K562 (cell line): ENCODE results near the gene INPP1. TPM values are rescaled to one million over a fixed set of nuclear protein-coding genes. Genes with fewer than 3 reads are reported as not detected.

Experiments used
- BDP1 ChIP-seq: IDR thresholded peaks from 3 replicates; pipeline ENCODE4 v1.6.1; 2011; ENCODE audit not compliant: insufficient read length, insufficient read depth
- CREB3 ChIP-seq: fragments of 450-650 bp; conservative IDR thresholded peaks from 2 replicates; pipeline ENCODE4 v1.6.1; 2016; ENCODE audit warnings: missing genetic modification characterization, low read depth, mild to moderate bottlenecking, missing compliant biosample characterization, moderate library complexity
- CTCFL ChIP-seq: IDR thresholded peaks from 2 replicates; pipeline ENCODE4 v1.6.1; 2011; ENCODE audit warnings: borderline replicate concordance, low read depth, mild to moderate bottlenecking, moderate library complexity, low read length; ENCODE audit not compliant: insufficient read depth, poor library complexity, severe bottlenecking
- ELF2 ChIP-seq: fragments of 250-450 bp; sonication (Bioruptor Pico); IDR thresholded peaks from 2 replicates; pipeline ENCODE4 v1.5.0; 2021; ENCODE audit warnings: mild to moderate bottlenecking
- GABPB1 ChIP-seq: sonication (generic); formaldehyde crosslinking; IDR thresholded peaks from 2 replicates; pipeline ENCODE4 v1.8.0; 2022; ENCODE audit warnings: mild to moderate bottlenecking, missing genetic modification reagents
- HLTF ChIP-seq: fragments of 450-650 bp; IDR thresholded peaks from 2 replicates; pipeline ENCODE4 v1.6.1; 2016
- HNRNPL ChIP-seq: fragments of 200-400 bp; formaldehyde crosslinking; IDR thresholded peaks from 2 replicates; pipeline ENCODE4 v1.6.1; 2017; ENCODE audit warnings: low read depth, mild to moderate bottlenecking, low read length
- NBN ChIP-seq: fragments of 450-650 bp; IDR thresholded peaks from 2 replicates; pipeline ENCODE4 v1.6.1; 2016; ENCODE audit warnings: low read depth, mild to moderate bottlenecking
- RBFOX2 ChIP-seq: fragments of 200-400 bp; formaldehyde crosslinking; IDR thresholded peaks from 2 replicates; pipeline ENCODE4 v1.6.1; 2017; ENCODE audit warnings: low read depth, mild to moderate bottlenecking, low read length, moderate library complexity
- RUNX1 ChIP-seq: sonication (generic); IDR thresholded peaks from 2 replicates; pipeline ENCODE4 v1.6.1; 2016; ENCODE audit warnings: antibody characterized with exemption, low read depth
- TCF3 ChIP-seq: sonication (generic); formaldehyde crosslinking; IDR thresholded peaks from 2 replicates; pipeline ENCODE4 v1.4.0; 2020; ENCODE audit warnings: mild to moderate bottlenecking, missing genetic modification reagents
- THAP7 ChIP-seq: fragments of 250-450 bp; sonication (Bioruptor Pico); IDR thresholded peaks from 2 replicates; pipeline ENCODE4 v1.5.0; 2021
- U2AF1 ChIP-seq: fragments of 200-400 bp; formaldehyde crosslinking; optimal IDR thresholded peaks from 2 replicates; pipeline ENCODE3; 2017; ENCODE audit warnings: mild to moderate bottlenecking, low read depth, low read length, moderate library complexity
- ZNF197 ChIP-seq: fragments of 200-800 bp; sonication (Bioruptor generic); IDR thresholded peaks from 2 replicates; pipeline ENCODE4 v1.6.1; 2016; ENCODE audit warnings: low read depth, missing genetic modification characterization, missing compliant biosample characterization
- ZNF644 ChIP-seq: fragments of 200-800 bp; sonication (Bioruptor generic); IDR thresholded peaks from 2 replicates; pipeline ENCODE4 v1.6.1; 2016; ENCODE audit warnings: low read depth, missing genetic modification characterization, missing compliant biosample characterization
- ZNF696 ChIP-seq: fragments of 250-450 bp; sonication (Bioruptor Pico); conservative IDR thresholded peaks from 2 replicates; pipeline ENCODE4 v1.4.0; 2020; ENCODE audit warnings: mild to moderate bottlenecking, moderate library complexity
- ZNF717 ChIP-seq: fragments of 250-450 bp; sonication (Bioruptor Pico); IDR thresholded peaks from 2 replicates; pipeline ENCODE4 v1.5.0; 2021
- ZSCAN29 ChIP-seq: fragments of 450-650 bp; IDR thresholded peaks from 2 replicates; pipeline ENCODE4 v1.6.1; 2017
- polyA plus RNA-seq, 8 experiments: library from polyadenylated mRNA; depleted of rRNA in 4 of 8; stranded (reverse) in 5 of 8; unstranded in 3 of 8; fragments of >200 nt; fragmentation: Nextera tagmentation in 2 of 8; fragmentation: Illumina TruSeq in 1 of 8; extraction: Ambion mirVana in 2 of 8; extraction: Trizol in 1 of 8; gene quantifications; 2 replicates each; pipeline versions ENCODE4 v1.2.1 to v1.2.3, GENCODE V29; 2011 to 2014; ENCODE audit warnings: inconsistent platforms in 1 of 8, missing spikeins in 1 of 8
- total RNA-seq, 7 experiments: library from RNA; depleted of rRNA in 6 of 7; stranded (reverse); fragments of >200 nt in 6 of 7; fragmentation: Illumina TruSeq in 2 of 7; extraction: Trizol in 2 of 7; gene quantifications; 2 replicates each; pipeline versions ENCODE4 v1.2.1 to v1.2.3, GENCODE V29; 2011 to 2021; ENCODE audit warnings: low replicate concordance in 1 of 7
- TF ChIP-seq, protein P1 (sequence below): fragments of 450-650 bp; conservative IDR thresholded peaks from 2 replicates; pipeline ENCODE4 v1.6.1; 2016; ENCODE audit warnings: missing genetic modification characterization, low read depth, mild to moderate bottlenecking, control low read depth, missing compliant biosample characterization
- TF ChIP-seq, protein P2 (sequence below): fragments of 250-450 bp; sonication (Bioruptor Pico); IDR thresholded peaks from 2 replicates; pipeline ENCODE4 v1.8.0; 2022; ENCODE audit warnings: inconsistent platforms
- TF ChIP-seq, protein P3 (sequence below): fragments of 450-650 bp; formaldehyde crosslinking; IDR thresholded peaks from 2 replicates; pipeline ENCODE4 v1.4.0; 2022; ENCODE audit warnings: mild to moderate bottlenecking, moderate library complexity

INPP1 gene
- total and polyA plus RNA-seq, 9 of the 15 experiments (the other 6 are each of a cell fraction or from before 2014, with no cell fraction given), result 3.7 to 11.8 (median 6.5) TPM

GRCh38 chr2:190379249-190379964 lies 36.0 kb downstream of the INPP1 start (continued):
- TF ChIP-seq ZNF717 (CRISPR knock-in tag), result no peak
- 0 out of 2 replicates have a peak, but pooled peaks have one; percentile 32 for TF ChIP-seq ZSCAN29
- TF ChIP-seq CREB3, result no peak
- TF ChIP-seq ELF2 (CRISPR knock-in tag), result no peak
- no peak for TF ChIP-seq ZNF197 (CRISPR knock-in tag)
- TF ChIP-seq TCF3 (CRISPR knock-in tag), result no peak; the same call in 1 of the 2 replicates
- no peak for TF ChIP-seq BDP1
- TF ChIP-seq RUNX1, result no peak
- TF ChIP-seq NBN, result no peak; the same call in 1 of the 2 replicates
- no peak for TF ChIP-seq HNRNPL
- TF ChIP-seq RBFOX2, result no peak
- TF ChIP-seq CTCFL, result no peak
- no peak for TF ChIP-seq HLTF
- TF ChIP-seq U2AF1, result no peak
- TF ChIP-seq, protein P1, sequence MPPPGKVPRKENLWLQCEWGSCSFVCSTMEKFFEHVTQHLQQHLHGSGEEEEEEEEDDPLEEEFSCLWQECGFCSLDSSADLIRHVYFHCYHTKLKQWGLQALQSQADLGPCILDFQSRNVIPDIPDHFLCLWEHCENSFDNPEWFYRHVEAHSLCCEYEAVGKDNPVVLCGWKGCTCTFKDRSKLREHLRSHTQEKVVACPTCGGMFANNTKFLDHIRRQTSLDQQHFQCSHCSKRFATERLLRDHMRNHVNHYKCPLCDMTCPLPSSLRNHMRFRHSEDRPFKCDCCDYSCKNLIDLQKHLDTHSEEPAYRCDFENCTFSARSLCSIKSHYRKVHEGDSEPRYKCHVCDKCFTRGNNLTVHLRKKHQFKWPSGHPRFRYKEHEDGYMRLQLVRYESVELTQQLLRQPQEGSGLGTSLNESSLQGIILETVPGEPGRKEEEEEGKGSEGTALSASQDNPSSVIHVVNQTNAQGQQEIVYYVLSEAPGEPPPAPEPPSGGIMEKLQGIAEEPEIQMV, result no peak
- TF ChIP-seq, protein P2, sequence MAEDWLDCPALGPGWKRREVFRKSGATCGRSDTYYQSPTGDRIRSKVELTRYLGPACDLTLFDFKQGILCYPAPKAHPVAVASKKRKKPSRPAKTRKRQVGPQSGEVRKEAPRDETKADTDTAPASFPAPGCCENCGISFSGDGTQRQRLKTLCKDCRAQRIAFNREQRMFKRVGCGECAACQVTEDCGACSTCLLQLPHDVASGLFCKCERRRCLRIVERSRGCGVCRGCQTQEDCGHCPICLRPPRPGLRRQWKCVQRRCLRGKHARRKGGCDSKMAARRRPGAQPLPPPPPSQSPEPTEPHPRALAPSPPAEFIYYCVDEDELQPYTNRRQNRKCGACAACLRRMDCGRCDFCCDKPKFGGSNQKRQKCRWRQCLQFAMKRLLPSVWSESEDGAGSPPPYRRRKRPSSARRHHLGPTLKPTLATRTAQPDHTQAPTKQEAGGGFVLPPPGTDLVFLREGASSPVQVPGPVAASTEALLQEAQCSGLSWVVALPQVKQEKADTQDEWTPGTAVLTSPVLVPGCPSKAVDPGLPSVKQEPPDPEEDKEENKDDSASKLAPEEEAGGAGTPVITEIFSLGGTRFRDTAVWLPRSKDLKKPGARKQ (CRISPR knock-in tag), result no peak
- TF ChIP-seq, protein P3, sequence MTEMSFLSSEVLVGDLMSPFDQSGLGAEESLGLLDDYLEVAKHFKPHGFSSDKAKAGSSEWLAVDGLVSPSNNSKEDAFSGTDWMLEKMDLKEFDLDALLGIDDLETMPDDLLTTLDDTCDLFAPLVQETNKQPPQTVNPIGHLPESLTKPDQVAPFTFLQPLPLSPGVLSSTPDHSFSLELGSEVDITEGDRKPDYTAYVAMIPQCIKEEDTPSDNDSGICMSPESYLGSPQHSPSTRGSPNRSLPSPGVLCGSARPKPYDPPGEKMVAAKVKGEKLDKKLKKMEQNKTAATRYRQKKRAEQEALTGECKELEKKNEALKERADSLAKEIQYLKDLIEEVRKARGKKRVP (CRISPR knock-in tag), result no peak
- no peak for TF ChIP-seq THAP7
- no peak for TF ChIP-seq ZNF696 (CRISPR knock-in tag)
- no peak for TF ChIP-seq ZNF644 (tag)
- TF ChIP-seq GABPB1 (CRISPR knock-in tag), result no peak
